ENCODE data around the gene SPNS2. TPM values are rescaled to one million over a fixed set of nuclear protein-coding genes. Genes with fewer than 3 reads are reported as not detected.

Gene SPNS2
- total RNA-seq, 1 experiment from 2014 or later, result 2.6 TPM

- Histone ChIP-seq H3K9me3 (ENCODE audit: low read length) (no peaks in the 10 kb centered on the region), H3K4me2 (ENCODE audit: low read length) (no peak overlapping the region), H3K9me2 (replicated peaks; ENCODE audit: low read length) (no peaks in the 10 kb centered on the region), H3F3A (ENCODE audit: low read length, unreplicated experiment) (no peaks in the 10 kb centered on the region), H3K9ac (ENCODE audit: low read length) (no peak overlapping the region), H4K20me1 (ENCODE audit: low read length) (no peaks in the 10 kb centered on the region), H3K27ac (ENCODE audit: low read length) (no peak overlapping the region), H3K4me1 (ENCODE audit: insufficient read depth, low read length) (peaks cover 17% of the 10 kb centered on the region), H3K79me2 (ENCODE audit: low read length) (no peaks in the 10 kb centered on the region), H3K27me3 (ENCODE audit: low read length) (no peaks in the 10 kb centered on the region), H3K4me3 (ENCODE audit: low read length) (no peak overlapping the region), H2AFZ (ENCODE audit: low read length) (no peak overlapping the region), H3K36me3 (ENCODE audit: low read depth, low read length) (no peaks in the 10 kb centered on the region)
- CTCF ChIA-PET, result no interaction called here
- no peak for DNase-seq
- intact Hi-C loops (cut with micrococcal nuclease), result no loop called here
- TF ChIP-seq EZH2 (IDR thresholded peaks at IDR 0.05; ENCODE audit: low read length, unreplicated experiment), result no peak
- TF ChIP-seq CTCF (conservative IDR thresholded peaks at IDR 0.05; ENCODE audit: low read depth, low read length), result no peak
- TF ChIP-seq EZH2phosphoT487 (IDR thresholded peaks at IDR 0.05; ENCODE audit: borderline replicate concordance, low read length), result no peak
- no TSS peak for BruUV-seq (replicated peaks)
- POLR2A ChIA-PET (ENCODE audit: unreplicated experiment), result no interaction called here
- no peak for ATAC-seq
Measured at GRCh38 chr17:4508207-4508606, 9.5 kb downstream of the SPNS2 start.

- Histone ChIP-seq H3K4me3 (ENCODE audit: low read length) (no peak overlapping the region), H3F3A (ENCODE audit: low read length, unreplicated experiment) (no peaks in the 10 kb centered on the region), H3K4me2 (ENCODE audit: low read length) (no peak overlapping the region), H3K9ac (ENCODE audit: low read length) (no peak overlapping the region), H3K36me3 (ENCODE audit: low read depth, low read length) (no peaks in the 10 kb centered on the region), H3K4me1 (ENCODE audit: insufficient read depth, low read length) (peaks cover 25% of the 10 kb centered on the region), H3K9me3 (ENCODE audit: low read length) (no peaks in the 10 kb centered on the region), H3K79me2 (ENCODE audit: low read length) (no peaks in the 10 kb centered on the region), H3K9me2 (replicated peaks; ENCODE audit: low read length) (no peaks in the 10 kb centered on the region), H3K27ac (ENCODE audit: low read length) (no peak overlapping the region), H2AFZ (ENCODE audit: low read length) (no peak overlapping the region), H4K20me1 (ENCODE audit: low read length) (no peaks in the 10 kb centered on the region), H3K27me3 (ENCODE audit: low read length) (no peaks in the 10 kb centered on the region)
- ChIA-PET POLR2A (ENCODE audit: unreplicated experiment) (no interaction called here), CTCF (no interaction called here)
- ATAC-seq (no peak), DNase-seq (no peak)
- intact Hi-C loops (cut with micrococcal nuclease), result no loop called here
- TF ChIP-seq EZH2phosphoT487 (IDR thresholded peaks at IDR 0.05; ENCODE audit: borderline replicate concordance, low read length), result no peak
- TF ChIP-seq EZH2 (IDR thresholded peaks at IDR 0.05; ENCODE audit: low read length, unreplicated experiment), result no peak
- no peak for TF ChIP-seq CTCF (conservative IDR thresholded peaks at IDR 0.05; ENCODE audit: low read depth, low read length)
- no TSS peak for BruUV-seq (replicated peaks)
Measured at GRCh38 chr17:4509401-4509800, 10.7 kb downstream of the SPNS2 start.

GRCh38 chr17:4509923-4510617 lies 11.4 kb downstream of the SPNS2 start:
- Histone ChIP-seq H3K9ac (ENCODE audit: low read length) (no peak overlapping the region), H3K4me3 (ENCODE audit: low read length) (no peak overlapping the region), H3K27ac (ENCODE audit: low read length) (no peak overlapping the region), H3K9me3 (ENCODE audit: low read length) (no peaks in the 10 kb centered on the region), H4K20me1 (ENCODE audit: low read length) (no peaks in the 10 kb centered on the region), H3K79me2 (ENCODE audit: low read length) (no peaks in the 10 kb centered on the region), H3F3A (ENCODE audit: low read length, unreplicated experiment) (no peaks in the 10 kb centered on the region), H3K27me3 (ENCODE audit: low read length) (no peaks in the 10 kb centered on the region), H3K9me2 (replicated peaks; ENCODE audit: low read length) (no peaks in the 10 kb centered on the region), H3K4me2 (ENCODE audit: low read length) (no peak overlapping the region), H3K4me1 (ENCODE audit: insufficient read depth, low read length) (peaks cover 22% of the 10 kb centered on the region), H3K36me3 (ENCODE audit: low read depth, low read length) (no peaks in the 10 kb centered on the region), H2AFZ (ENCODE audit: low read length) (no peak overlapping the region)
- intact Hi-C loops (cut with micrococcal nuclease), result no loop called here
- no peak for TF ChIP-seq EZH2phosphoT487 (IDR thresholded peaks at IDR 0.05; ENCODE audit: borderline replicate concordance, low read length)
- TF ChIP-seq EZH2 (IDR thresholded peaks at IDR 0.05; ENCODE audit: low read length, unreplicated experiment), result no peak
- TF ChIP-seq CTCF (conservative IDR thresholded peaks at IDR 0.05; ENCODE audit: low read depth, low read length), result no peak
- DNase-seq (no peak), ATAC-seq (no peak)
- ChIA-PET CTCF (no interaction called here), POLR2A (ENCODE audit: unreplicated experiment) (no interaction called here)
- no TSS peak for BruUV-seq (replicated peaks)
